GM12878 (cell line): ENCODE data around the gene PPP2R5A. TPM values are rescaled to one million over a fixed set of nuclear protein-coding genes. Genes with fewer than 3 reads are reported as not detected.
A peak's percentile ranks its signal among the peaks of the same experiment; 100 is the strongest.

Experiments
- ATF2 ChIP-seq: IDR thresholded peaks from 2 replicates; pipeline ENCODE4 v1.6.1; 2012; ENCODE audit warnings: low read length, inconsistent platforms
- CBX3 ChIP-seq: fragments of 200-600 bp; sonication (generic); IDR thresholded peaks from 2 replicates; pipeline ENCODE4 v1.6.1; 2016; ENCODE audit warnings: low read depth, borderline replicate concordance
- CEBPB ChIP-seq, 2 experiments: fragments of 150-350 bp in 1 of 2; IDR thresholded peaks; 2 replicates each; pipeline ENCODE4 v1.6.1; 2012 to 2014; ENCODE audit warnings: low read depth in 2 of 2, low read length in 2 of 2, borderline replicate concordance in 1 of 2, inconsistent platforms in 1 of 2
- ESRRA ChIP-seq: IDR thresholded peaks from 2 replicates; pipeline ENCODE4 v1.6.1; 2012; ENCODE audit warnings: mild to moderate bottlenecking, low read length, improper control_type of control experiment
- FOS ChIP-seq: IDR thresholded peaks from 3 replicates; pipeline ENCODE4 v1.6.1; 2011; ENCODE audit warnings: borderline replicate concordance; ENCODE audit not compliant: insufficient read length; ENCODE audit errors: extremely low read depth
- FOXM1 ChIP-seq: IDR thresholded peaks from 2 replicates; pipeline ENCODE4 v1.6.1; 2012; ENCODE audit warnings: low read depth, mild to moderate bottlenecking, inconsistent platforms, low read length, moderate library complexity
- GATAD2B ChIP-seq: fragments of 450-650 bp; conservative IDR thresholded peaks from 2 replicates; pipeline ENCODE4 v1.6.1; 2017; ENCODE audit warnings: low read depth, mild to moderate bottlenecking, moderate library complexity
- HCFC1 ChIP-seq: fragments of 150-350 bp; IDR thresholded peaks from 2 replicates; pipeline ENCODE4 v1.6.1; 2014; ENCODE audit warnings: low read length
- HDAC2 ChIP-seq: fragments of 200-600 bp; sonication (generic); IDR thresholded peaks from 2 replicates; pipeline ENCODE4 v1.6.1; 2017
- MTA3 ChIP-seq: IDR thresholded peaks from 2 replicates; pipeline ENCODE4 v1.6.1; 2012; ENCODE audit warnings: low read length, inconsistent platforms, borderline replicate concordance
- MXI1 ChIP-seq: fragments of 150-350 bp; IDR thresholded peaks from 2 replicates; pipeline ENCODE4 v1.6.1; 2011; ENCODE audit warnings: low read depth, mild to moderate bottlenecking, inconsistent platforms, low read length, improper control_type of control experiment
- MYB ChIP-seq: fragments of 150-350 bp; IDR thresholded peaks from 2 replicates; pipeline ENCODE4 v1.6.1; 2014; ENCODE audit warnings: mild to moderate bottlenecking, low read depth, low read length, borderline replicate concordance
- NFXL1 ChIP-seq: fragments of 450-650 bp; IDR thresholded peaks from 2 replicates; pipeline ENCODE4 v1.6.1; 2017; ENCODE audit warnings: antibody characterized with exemption, mild to moderate bottlenecking, borderline replicate concordance
- NFYB ChIP-seq: IDR thresholded peaks from 2 replicates; pipeline ENCODE4 v1.6.1; 2011; ENCODE audit warnings: low read depth, mild to moderate bottlenecking, low read length, improper control_type of control experiment, moderate library complexity; ENCODE audit not compliant: insufficient read depth
- NKRF ChIP-seq: fragments of 450-650 bp; conservative IDR thresholded peaks from 2 replicates; pipeline ENCODE4 v1.6.1; 2017; ENCODE audit warnings: mild to moderate bottlenecking, moderate library complexity
- NR2C1 ChIP-seq: fragments of 450-650 bp; IDR thresholded peaks from 2 replicates; pipeline ENCODE4 v1.6.1; 2017; ENCODE audit warnings: antibody characterized with exemption, mild to moderate bottlenecking, moderate library complexity
- POLR2AphosphoS2 ChIP-seq: IDR thresholded peaks from 2 replicates; pipeline ENCODE4 v1.6.1; 2011; ENCODE audit warnings: low read depth, mild to moderate bottlenecking, low read length, improper control_type of control experiment, moderate library complexity
- RBBP5 ChIP-seq: fragments of 200-600 bp; sonication (generic); conservative IDR thresholded peaks from 2 replicates; pipeline ENCODE4 v1.6.1; 2016
- RCOR1 ChIP-seq: conservative IDR thresholded peaks from 2 replicates; pipeline ENCODE4 v1.6.1; 2012; ENCODE audit warnings: low read depth, low read length, improper control_type of control experiment
- SIX5 ChIP-seq: IDR thresholded peaks from 2 replicates; pipeline ENCODE4 v1.6.1; 2011; ENCODE audit warnings: mild to moderate bottlenecking, low read depth, low read length, moderate library complexity; ENCODE audit not compliant: severe bottlenecking
- WRNIP1 ChIP-seq: IDR thresholded peaks from 2 replicates; pipeline ENCODE4 v1.6.1; 2011; ENCODE audit warnings: low read depth, low read length, improper control_type of control experiment, borderline replicate concordance
- ZNF207 ChIP-seq: fragments of 450-650 bp; IDR thresholded peaks from 2 replicates; pipeline ENCODE4 v1.6.1; 2014; ENCODE audit warnings: antibody characterized with exemption, mild to moderate bottlenecking, borderline replicate concordance
- ZNF217 ChIP-seq: fragments of 450-650 bp; IDR thresholded peaks from 2 replicates; pipeline ENCODE4 v1.6.1; 2017; ENCODE audit warnings: antibody characterized with exemption, mild to moderate bottlenecking
- ZNF622 ChIP-seq: fragments of 450-650 bp; IDR thresholded peaks from 2 replicates; pipeline ENCODE4 v1.6.1; 2017; ENCODE audit warnings: mild to moderate bottlenecking, inconsistent platforms
- ZSCAN29 ChIP-seq: fragments of 450-650 bp; IDR thresholded peaks from 2 replicates; pipeline ENCODE4 v1.6.1; 2017; ENCODE audit warnings: mild to moderate bottlenecking, moderate library complexity
- polyA plus RNA-seq, 11 experiments: library from polyadenylated mRNA; depleted of rRNA in 4 of 11; unstranded in 6 of 11; stranded (reverse) in 5 of 11; fragments of >200 nt; fragmentation: Nextera tagmentation in 4 of 11; fragmentation: Illumina TruSeq in 1 of 11; extraction: Ambion mirVana in 4 of 11; extraction: Trizol in 1 of 11; gene quantifications; 1 replicate in 1 of 11; 2 replicates in 10 of 11; pipeline versions ENCODE4 v1.2.1 to v1.2.3, GENCODE V29; 2011 to 2016; ENCODE audit warnings: inconsistent platforms in 2 of 11, missing spikeins in 2 of 11, low read depth in 1 of 11
- total RNA-seq, 4 experiments: library from RNA; depleted of rRNA in 3 of 4; stranded (reverse); fragments of >200 nt in 3 of 4; fragmentation: Illumina TruSeq in 1 of 4; extraction: Trizol in 1 of 4; gene quantifications; 2 replicates each; pipeline versions ENCODE4 v1.2.1 to v1.2.3, GENCODE V29; 2013 to 2021
- TF ChIP-seq, protein P1 (sequence below): fragments of 450-650 bp; IDR thresholded peaks from 2 replicates; pipeline ENCODE4 v1.6.1; 2017; ENCODE audit warnings: borderline replicate concordance

PPP2R5A gene
- total and polyA plus RNA-seq, 10 of the 15 experiments (the other 5 are each of a cell fraction or from before 2014, with no cell fraction given), result 15.4 to 40.6 (median 32.5) TPM

GRCh38 chr1:212284744-212285684 is at the start of gene PPP2R5A (continued):
- TF ChIP-seq FOS, result peak; percentile 76
- TF ChIP-seq HDAC2, result no peak
- TF ChIP-seq RBBP5, result no peak; the same call in 1 of the 2 replicates
- TF ChIP-seq POLR2AphosphoS2, result peak; percentile 75; the same call in 1 of the 2 replicates
- TF ChIP-seq ESRRA, result no peak
- peak; percentile 91 for TF ChIP-seq GATAD2B
- no peak for TF ChIP-seq WRNIP1
- TF ChIP-seq SIX5, result no peak
- no peak for TF ChIP-seq MYB
- TF ChIP-seq, protein P1, sequence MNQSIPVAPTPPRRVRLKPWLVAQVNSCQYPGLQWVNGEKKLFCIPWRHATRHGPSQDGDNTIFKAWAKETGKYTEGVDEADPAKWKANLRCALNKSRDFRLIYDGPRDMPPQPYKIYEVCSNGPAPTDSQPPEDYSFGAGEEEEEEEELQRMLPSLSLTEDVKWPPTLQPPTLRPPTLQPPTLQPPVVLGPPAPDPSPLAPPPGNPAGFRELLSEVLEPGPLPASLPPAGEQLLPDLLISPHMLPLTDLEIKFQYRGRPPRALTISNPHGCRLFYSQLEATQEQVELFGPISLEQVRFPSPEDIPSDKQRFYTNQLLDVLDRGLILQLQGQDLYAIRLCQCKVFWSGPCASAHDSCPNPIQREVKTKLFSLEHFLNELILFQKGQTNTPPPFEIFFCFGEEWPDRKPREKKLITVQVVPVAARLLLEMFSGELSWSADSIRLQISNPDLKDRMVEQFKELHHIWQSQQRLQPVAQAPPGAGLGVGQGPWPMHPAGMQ, result no peak
- no peak for TF ChIP-seq ZNF622
- no peak for TF ChIP-seq RCOR1
- TF ChIP-seq CEBPB (IDR thresholded peaks at IDR 0.05; ENCODE audit: borderline replicate concordance in 1 of 2, low read depth in 2 of 2, low read length in 2 of 2), result no peak
- TF ChIP-seq ZNF207, result peak; percentile 94
- TF ChIP-seq NKRF, result peak; percentile 86
- TF ChIP-seq CBX3, result no peak
- peak; percentile 66; the same call in 1 of the 2 replicates for TF ChIP-seq FOXM1
- peak; percentile 45; the same call in 1 of the 2 replicates for TF ChIP-seq MXI1
- no peak for TF ChIP-seq NFXL1
- TF ChIP-seq NR2C1, result no peak
- no peak for TF ChIP-seq ATF2
- TF ChIP-seq ZSCAN29, result 0 out of 2 replicates have a peak, but pooled peaks have one; percentile 63
- TF ChIP-seq ZNF217, result no peak
- peak; percentile 94 for TF ChIP-seq NFYB
- TF ChIP-seq HCFC1, result no peak; the same call in 1 of the 2 replicates
- TF ChIP-seq MTA3, result no peak
